Keratinocyte (primary cell): ENCODE measurements around the gene SCFD2. TPM values are rescaled to one million over a fixed set of nuclear protein-coding genes. Genes with fewer than 3 reads are reported as not detected.

Experiments
- DNase-seq: peaks from one replicate; pipeline ENCODE4 v3.0.0-alpha.2; 2011; ENCODE audit warnings: low read depth, missing footprints, low spot score
- FAIRE-seq: peaks from 2 replicates; lab custom pipeline; 2011; peaks lifted over from hg19 to GRCh38; lab: Jason Lieb, UNC
- H2AFZ ChIP-seq: 2 replicates; pipeline ENCODE4 v1.6.0; 2012; ENCODE audit warnings: low read length, control low read depth, inconsistent platforms; ENCODE audit not compliant: control insufficient read depth
- H3K27ac ChIP-seq: 2 replicates; pipeline ENCODE4 v1.5.1; 2011; ENCODE audit warnings: low read length; ENCODE audit not compliant: control insufficient read depth, insufficient read depth
- H3K27me3 ChIP-seq: 3 replicates; pipeline ENCODE4 v1.6.0; 2011; ENCODE audit warnings: low read length; ENCODE audit not compliant: control insufficient read depth, insufficient read depth; ENCODE audit errors: extremely low read depth
- H3K36me3 ChIP-seq, 2 experiments: 2 replicates in 1 of 2; 3 replicates in 1 of 2; pipeline ENCODE4 v1.5.1; 2011; ENCODE audit warnings: low read length in 2 of 2, mild to moderate bottlenecking in 1 of 2; ENCODE audit not compliant: control insufficient read depth in 2 of 2, insufficient read depth in 2 of 2; ENCODE audit errors: extremely low read depth in 1 of 2
- H3K4me1 ChIP-seq: 3 replicates; pipeline ENCODE4 v1.5.1; 2011; ENCODE audit warnings: low read length; ENCODE audit not compliant: control insufficient read depth, insufficient read depth; ENCODE audit errors: extremely low read depth
- H3K4me2 ChIP-seq: 3 replicates; pipeline ENCODE4 v1.6.0; 2011; ENCODE audit warnings: low read depth, low read length; ENCODE audit not compliant: control insufficient read depth, insufficient read depth; ENCODE audit errors: extremely low read depth
- H3K4me3 ChIP-seq, 3 experiments: fragments of 200-600 bp in 1 of 3; sonication (generic) in 1 of 3; 2 replicates in 2 of 3; 3 replicates in 1 of 3; pipeline ENCODE4 v1.5.1; 2011 to 2016; ENCODE audit warnings: low read length in 3 of 3, mild to moderate bottlenecking in 3 of 3, control low read depth in 2 of 3, inconsistent platforms in 1 of 3, low read depth in 1 of 3, mixed read lengths in 1 of 3, mixed run types in 1 of 3, moderate library complexity in 1 of 3; ENCODE audit not compliant: control insufficient read depth in 2 of 3, insufficient read depth in 2 of 3; ENCODE audit errors: extremely low read depth in 1 of 3
- H3K79me2 ChIP-seq: 2 replicates; pipeline ENCODE4 v1.6.0; 2012; ENCODE audit warnings: low read length; ENCODE audit not compliant: control insufficient read depth, insufficient read depth
- H3K9ac ChIP-seq: 3 replicates; pipeline ENCODE4 v1.6.0; 2011; ENCODE audit warnings: low read length; ENCODE audit not compliant: control insufficient read depth, insufficient read depth; ENCODE audit errors: extremely low read depth
- H3K9me1 ChIP-seq: 3 replicates; pipeline ENCODE4 v1.6.0; 2011; ENCODE audit warnings: low read length; ENCODE audit not compliant: control insufficient read depth, insufficient read depth; ENCODE audit errors: extremely low read depth
- H3K9me3 ChIP-seq: 2 replicates; pipeline ENCODE4 v1.5.1; 2012; ENCODE audit warnings: low read depth, low read length; ENCODE audit not compliant: control insufficient read depth
- H4K20me1 ChIP-seq: 3 replicates; pipeline ENCODE4 v1.6.0; 2011; ENCODE audit warnings: low read length; ENCODE audit not compliant: control insufficient read depth, insufficient read depth; ENCODE audit errors: extremely low read depth
- EZH2 ChIP-seq: IDR thresholded peaks from one replicate; pipeline ENCODE4 v1.6.1; 2012; ENCODE audit warnings: inconsistent platforms, mild to moderate bottlenecking, low read length, moderate library complexity
- dilution Hi-C: fragments of 300-500 bp; cut with MboI; formaldehyde crosslinking; loops from one replicate; pipeline ENCODE4 v1.7.0; 2020; ENCODE audit warnings: low sequenced_read_pairs; ENCODE audit not compliant: extremely low pct_ligation_motif_present
- polyA plus RNA-seq, 5 experiments: library from polyadenylated mRNA; depleted of rRNA in 3 of 5; stranded (reverse) in 3 of 5; stranded (forward) in 1 of 5; unstranded in 1 of 5; fragments of >200 nt; gene quantifications; 1 replicate in 1 of 5; 2 replicates in 3 of 5; 3 replicates in 1 of 5; pipeline versions ENCODE4 v1.2.1 to v1.2.3, GENCODE V29; 2011 to 2012; ENCODE audit warnings: missing spikeins in 2 of 5, low read depth in 1 of 5, low replicate concordance in 1 of 5
- TF ChIP-seq, protein P1 (sequence below), 3 experiments: IDR thresholded peaks in 1 of 3; conservative IDR thresholded peaks in 1 of 3; optimal IDR thresholded peaks in 1 of 3; 2 replicates in 2 of 3; 3 replicates in 1 of 3; pipeline versions ENCODE3 to v1.5.1; 2011; ENCODE audit warnings: low read length in 3 of 3, mild to moderate bottlenecking in 3 of 3, moderate library complexity in 2 of 3, control low read depth in 1 of 3, inconsistent platforms in 1 of 3; ENCODE audit not compliant: insufficient read depth in 2 of 3; ENCODE audit errors: extremely low read depth in 1 of 3

SCFD2 gene
- polyA plus RNA-seq, 1 donor (not counting 4 experiments of a cell fraction or from before 2014, with no cell fraction given) = 13.9 TPM

- H3K4me2 ChIP-seq = no peak overlapping the region
- H3K27ac ChIP-seq = no peak overlapping the region
Observed at GRCh38 chr4:52865300-52865699, 500.6 kb downstream of the SCFD2 start.

GRCh38 chr4:52864793-52865192 is 501.1 kb downstream of the SCFD2 start:
- no peak for FAIRE-seq
- dilution Hi-C loops = no loop called here
- H4K20me1 ChIP-seq = no peaks in the 10 kb centered on the region
- no peaks in the 10 kb centered on the region for H3K36me3 ChIP-seq
- DNase-seq = no peak
- no peaks in the 10 kb centered on the region for H3K9me3 ChIP-seq
- TF ChIP-seq EZH2 = no peak
- TF ChIP-seq, protein P1, sequence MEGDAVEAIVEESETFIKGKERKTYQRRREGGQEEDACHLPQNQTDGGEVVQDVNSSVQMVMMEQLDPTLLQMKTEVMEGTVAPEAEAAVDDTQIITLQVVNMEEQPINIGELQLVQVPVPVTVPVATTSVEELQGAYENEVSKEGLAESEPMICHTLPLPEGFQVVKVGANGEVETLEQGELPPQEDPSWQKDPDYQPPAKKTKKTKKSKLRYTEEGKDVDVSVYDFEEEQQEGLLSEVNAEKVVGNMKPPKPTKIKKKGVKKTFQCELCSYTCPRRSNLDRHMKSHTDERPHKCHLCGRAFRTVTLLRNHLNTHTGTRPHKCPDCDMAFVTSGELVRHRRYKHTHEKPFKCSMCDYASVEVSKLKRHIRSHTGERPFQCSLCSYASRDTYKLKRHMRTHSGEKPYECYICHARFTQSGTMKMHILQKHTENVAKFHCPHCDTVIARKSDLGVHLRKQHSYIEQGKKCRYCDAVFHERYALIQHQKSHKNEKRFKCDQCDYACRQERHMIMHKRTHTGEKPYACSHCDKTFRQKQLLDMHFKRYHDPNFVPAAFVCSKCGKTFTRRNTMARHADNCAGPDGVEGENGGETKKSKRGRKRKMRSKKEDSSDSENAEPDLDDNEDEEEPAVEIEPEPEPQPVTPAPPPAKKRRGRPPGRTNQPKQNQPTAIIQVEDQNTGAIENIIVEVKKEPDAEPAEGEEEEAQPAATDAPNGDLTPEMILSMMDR (optimal IDR thresholded peaks at IDR 0.05 in 1 of 3, IDR thresholded peaks at IDR 0.05 in 1 of 3, conservative IDR thresholded peaks at IDR 0.05 in 1 of 3; ENCODE audit: extremely low read depth in 1 of 3, insufficient read depth in 2 of 3, low read length in 3 of 3) = no peak
- H3K4me3 ChIP-seq = no peak overlapping the region
- H2AFZ ChIP-seq = no peak overlapping the region
- no peak overlapping the region for H3K4me2 ChIP-seq
- H3K9ac ChIP-seq = no peak overlapping the region
- H3K79me2 ChIP-seq = no peaks in the 10 kb centered on the region
- H3K27ac ChIP-seq = no peak overlapping the region
- H3K4me1 ChIP-seq = peaks cover 8% of the 10 kb centered on the region
- H3K27me3 ChIP-seq = no peaks in the 10 kb centered on the region
- no peaks in the 10 kb centered on the region for H3K9me1 ChIP-seq

More at GRCh38 chr4:52865300-52865699, 500.6 kb downstream of the SCFD2 start:
- Histone ChIP-seq H3K4me1 (peaks cover 8% of the 10 kb centered on the region), H3K27me3 (no peaks in the 10 kb centered on the region), H4K20me1 (no peaks in the 10 kb centered on the region), H3K36me3 (no peaks in the 10 kb centered on the region), H3K9me3 (no peaks in the 10 kb centered on the region), H3K9ac (no peak overlapping the region), H2AFZ (no peak overlapping the region), H3K4me3 (no peak overlapping the region), H3K79me2 (no peaks in the 10 kb centered on the region), H3K9me1 (no peaks in the 10 kb centered on the region)
- DNase-seq (no peak), FAIRE-seq (no peak)
- dilution Hi-C loops = no loop called here
- no peak for TF ChIP-seq EZH2
- TF ChIP-seq, protein P1 (optimal IDR thresholded peaks at IDR 0.05 in 1 of 3, IDR thresholded peaks at IDR 0.05 in 1 of 3, conservative IDR thresholded peaks at IDR 0.05 in 1 of 3; ENCODE audit: extremely low read depth in 1 of 3, insufficient read depth in 2 of 3, low read length in 3 of 3) = no peak
